ENCODE data around the gene TMEM126A.

The TMEM126A gene

GRCh38 chr11:85685125-85685819 is 37.5 kb downstream of the TMEM126A start:
- 87% methylated on average over 15 of the region's 15 CpGs for WGBS
- Histone ChIP-seq H3K79me1 (replicated peaks; ENCODE audit: low read length, poor library complexity, severe bottlenecking) (no peaks in the 10 kb centered on the region), H2BK12ac (ENCODE audit: low read length in 2 of 2) (no peak overlapping the region)

DNA sequence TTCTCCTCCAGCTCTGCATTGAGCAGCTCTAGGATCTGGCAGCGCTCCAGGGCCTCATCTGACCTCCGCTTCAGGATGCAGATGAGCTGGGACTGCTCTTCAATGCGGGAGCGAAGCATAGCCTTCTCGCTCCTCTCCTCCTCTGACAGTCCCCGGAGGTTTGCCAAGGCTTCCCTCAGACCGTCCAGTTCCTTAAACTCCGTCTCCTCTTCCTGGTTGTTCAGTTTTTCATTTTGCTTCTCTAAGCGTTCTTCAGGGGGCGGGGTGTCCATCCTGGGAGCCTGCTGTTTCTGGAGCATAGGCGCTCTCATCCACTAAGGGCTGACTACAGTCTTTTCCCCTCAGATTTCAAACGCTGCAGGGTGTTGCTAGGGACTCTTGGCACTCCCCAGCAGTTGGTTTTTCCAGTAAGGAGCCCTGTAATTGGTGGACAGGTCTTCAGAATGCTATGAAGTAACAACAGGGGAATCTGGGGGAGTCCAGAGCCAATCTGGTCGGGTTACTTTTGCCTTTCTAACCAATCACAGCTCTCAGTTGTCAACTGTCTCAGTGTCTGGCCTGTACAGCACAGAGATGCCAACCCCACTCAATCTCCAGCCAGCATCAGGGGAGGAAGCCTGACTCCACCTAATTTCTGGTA is 38.2 kb downstream of the TMEM126A start, which contains the start of gene CCDC89:
CCDC89 (minus strand) TSS at position 376 of the 640 bp plus-strand sequence; CDS start at position 311, 65 bp downstream.
- H4K8ac ChIP-seq (ENCODE audit: low read length): no peak within 1 kb of the TSS
- H3K18ac ChIP-seq (ENCODE audit: low read depth in 1 of 2, low read length in 2 of 2): no peak within 1 kb of the TSS
- WGBS: 88% methylated on average over 13 of the region's 13 CpGs

More at GRCh38 chr11:85685125-85685819, 37.5 kb downstream of the TMEM126A start:
- Histone ChIP-seq H3K4me1 (ENCODE audit: control insufficient read depth, insufficient read depth, low read depth, low read length) (no peaks in the 10 kb centered on the region), H3K27me3 (ENCODE audit: control insufficient read depth in 1 of 2, insufficient read depth in 1 of 2, low read length in 2 of 2) (no peaks in the 10 kb centered on the region), H3K9me3 (ENCODE audit: control insufficient read depth, low read length) (no peaks in the 10 kb centered on the region), H2AFZ (ENCODE audit: low read depth, low read length) (no peak overlapping the region), H3K27ac (ENCODE audit: low read length, poor library complexity, severe bottlenecking) (no peak overlapping the region), H2BK15ac (ENCODE audit: low read depth, poor library complexity, severe bottlenecking) (no peak overlapping the region), H3K4me2 (ENCODE audit: low read length, poor library complexity, severe bottlenecking) (no peak overlapping the region), H2AK5ac (ENCODE audit: low read length, severe bottlenecking) (no peak overlapping the region), H3K4me3 (ENCODE audit: insufficient read depth in 1 of 2, low read depth in 1 of 2, low read length in 2 of 2) (peak overlapping the region in 1 of 2 experiments; percentile 82), H2BK120ac (ENCODE audit: low read depth, low read length) (no peak overlapping the region), H3K4ac (ENCODE audit: low read depth in 1 of 2, low read length in 2 of 2) (no peak overlapping the region), H3K23ac (ENCODE audit: low read length in 2 of 2) (no peak overlapping the region), H2BK5ac (ENCODE audit: low read depth, low read length, poor library complexity, severe bottlenecking) (no peak overlapping the region), H4K8ac (ENCODE audit: low read length) (no peak overlapping the region), H3K18ac (ENCODE audit: low read depth in 1 of 2, low read length in 2 of 2) (no peak overlapping the region), H3K14ac (ENCODE audit: low read length in 2 of 2) (peak overlapping the region in 1 of 2 experiments; percentile 57), H4K91ac (ENCODE audit: low read length) (no peak overlapping the region), H3K36me3 (ENCODE audit: control insufficient read depth in 1 of 2, insufficient read depth in 2 of 2, low read depth in 1 of 2, low read length in 2 of 2) (peaks cover 0 to 9% of the 10 kb centered on the region in 2 experiments), H3K9ac (ENCODE audit: low read length) (peak overlapping the region; percentile 87)
- no peak for DNase-seq

GRCh38 chr11:85694385-85694980 is 46.7 kb downstream of the TMEM126A start:
- WGBS: 100% methylated on average over 1 of the region's 1 CpG
- no peak overlapping the region for H4K91ac ChIP-seq (ENCODE audit: low read length)
- no peak overlapping the region for H2AFZ ChIP-seq (ENCODE audit: low read depth, low read length)
- no peak overlapping the region for H2BK15ac ChIP-seq (ENCODE audit: low read depth, poor library complexity, severe bottlenecking)
- no peak overlapping the region for H3K4me2 ChIP-seq (ENCODE audit: low read length, poor library complexity, severe bottlenecking)
- no peaks in the 10 kb centered on the region for H3K9me3 ChIP-seq (ENCODE audit: control insufficient read depth, low read length)
- no peak overlapping the region for H2BK5ac ChIP-seq (ENCODE audit: low read depth, low read length, poor library complexity, severe bottlenecking)
- no peak overlapping the region for H3K4me3 ChIP-seq (ENCODE audit: insufficient read depth in 1 of 2, low read depth in 1 of 2, low read length in 2 of 2)
- H4K8ac ChIP-seq (ENCODE audit: low read length): no peak overlapping the region
- H3K4ac ChIP-seq (ENCODE audit: low read depth in 1 of 2, low read length in 2 of 2): no peak overlapping the region
- no peaks in the 10 kb centered on the region for H3K4me1 ChIP-seq (ENCODE audit: control insufficient read depth, insufficient read depth, low read depth, low read length)
- no peak overlapping the region for H2BK120ac ChIP-seq (ENCODE audit: low read depth, low read length)
- no peak overlapping the region for H2AK5ac ChIP-seq (ENCODE audit: low read length, severe bottlenecking)
- H3K14ac ChIP-seq (ENCODE audit: low read length in 2 of 2): no peak overlapping the region
- H3K36me3 ChIP-seq (ENCODE audit: control insufficient read depth in 1 of 2, insufficient read depth in 2 of 2, low read depth in 1 of 2, low read length in 2 of 2): peaks cover 0 to 61% of the 10 kb centered on the region in 2 experiments
- H3K18ac ChIP-seq (ENCODE audit: low read depth in 1 of 2, low read length in 2 of 2): no peak overlapping the region
- H2BK12ac ChIP-seq (ENCODE audit: low read length in 2 of 2): no peak overlapping the region
- no peaks in the 10 kb centered on the region for H3K79me1 ChIP-seq (replicated peaks; ENCODE audit: low read length, poor library complexity, severe bottlenecking)
- no peaks in the 10 kb centered on the region for H3K27me3 ChIP-seq (ENCODE audit: control insufficient read depth in 1 of 2, insufficient read depth in 1 of 2, low read length in 2 of 2)
- DNase-seq: peak; percentile 47
- H3K27ac ChIP-seq (ENCODE audit: low read length, poor library complexity, severe bottlenecking): peak overlapping the region; percentile 26
- no peak overlapping the region for H3K23ac ChIP-seq (ENCODE audit: low read length in 2 of 2)
- peak overlapping the region; percentile 42 for H3K9ac ChIP-seq (ENCODE audit: low read length)

More for the DNA sequence above, 38.2 kb downstream of the TMEM126A start, which contains the start of gene CCDC89:
- Histone ChIP-seq H2BK5ac (ENCODE audit: low read depth, low read length, poor library complexity, severe bottlenecking) (no peak within 1 kb of the TSS), H3K4me1 (ENCODE audit: control insufficient read depth, insufficient read depth, low read depth, low read length) (no peaks in the 10 kb centered on the region), H3K27me3 (ENCODE audit: control insufficient read depth in 1 of 2, insufficient read depth in 1 of 2, low read length in 2 of 2) (no peaks in the 10 kb centered on the region), H2BK12ac (ENCODE audit: low read length in 2 of 2) (no peak within 1 kb of the TSS), H3K4me2 (ENCODE audit: low read length, poor library complexity, severe bottlenecking) (no peak within 1 kb of the TSS), H3K27ac (ENCODE audit: low read length, poor library complexity, severe bottlenecking) (no peak within 1 kb of the TSS), H3K9ac (ENCODE audit: low read length) (peak within 1 kb of the TSS; percentile 87), H3K36me3 (ENCODE audit: control insufficient read depth in 1 of 2, insufficient read depth in 2 of 2, low read depth in 1 of 2, low read length in 2 of 2) (peaks cover 2 to 9% of the 10 kb centered on the region in 2 experiments), H2AFZ (ENCODE audit: low read depth, low read length) (peak within 1 kb of the TSS; percentile 29), H2BK15ac (ENCODE audit: low read depth, poor library complexity, severe bottlenecking) (no peak within 1 kb of the TSS), H3K79me1 (replicated peaks; ENCODE audit: low read length, poor library complexity, severe bottlenecking) (no peaks in the 10 kb centered on the region), H3K23ac (ENCODE audit: low read length in 2 of 2) (no peak within 1 kb of the TSS), H3K4ac (ENCODE audit: low read depth in 1 of 2, low read length in 2 of 2) (no peak within 1 kb of the TSS), H3K4me3 (ENCODE audit: insufficient read depth in 1 of 2, low read depth in 1 of 2, low read length in 2 of 2) (peak within 1 kb of the TSS in 1 of 2 experiments; percentile 82), H3K9me3 (ENCODE audit: control insufficient read depth, low read length) (no peaks in the 10 kb centered on the region), H3K14ac (ENCODE audit: low read length in 2 of 2) (peak within 1 kb of the TSS in 1 of 2 experiments; percentile 57), H2BK120ac (ENCODE audit: low read depth, low read length) (no peak within 1 kb of the TSS), H4K91ac (ENCODE audit: low read length) (no peak within 1 kb of the TSS), H2AK5ac (ENCODE audit: low read length, severe bottlenecking) (no peak within 1 kb of the TSS)
- DNase-seq: peak; percentile 62

DNA sequence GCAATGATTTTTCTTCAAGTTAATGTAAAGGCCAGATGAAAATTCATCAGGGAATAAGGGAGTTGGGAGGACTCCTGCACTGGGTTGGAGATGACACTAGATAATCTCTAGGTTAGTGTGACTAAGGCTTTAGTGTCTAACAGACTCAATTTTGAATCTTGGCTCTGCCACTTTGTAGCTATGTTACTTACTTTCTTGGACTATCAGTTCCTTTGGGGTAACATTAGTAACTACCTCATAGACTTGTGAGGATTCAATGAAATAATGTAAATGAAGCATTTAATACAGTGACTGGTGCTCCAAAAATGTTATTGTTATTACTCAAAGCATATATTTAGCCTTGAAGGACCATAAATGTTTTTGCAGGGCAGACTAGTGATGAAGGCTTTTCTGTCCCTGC is 47.8 kb downstream of the TMEM126A start:
- Histone ChIP-seq H2AFZ (ENCODE audit: low read depth, low read length) (no peak overlapping the region), H3K4ac (ENCODE audit: low read depth in 1 of 2, low read length in 2 of 2) (no peak overlapping the region), H3K4me2 (ENCODE audit: low read length, poor library complexity, severe bottlenecking) (no peak overlapping the region), H3K9ac (ENCODE audit: low read length) (no peak overlapping the region), H2BK5ac (ENCODE audit: low read depth, low read length, poor library complexity, severe bottlenecking) (no peak overlapping the region), H2BK120ac (ENCODE audit: low read depth, low read length) (no peak overlapping the region), H2AK5ac (ENCODE audit: low read length, severe bottlenecking) (no peak overlapping the region), H3K23ac (ENCODE audit: low read length in 2 of 2) (no peak overlapping the region), H2BK15ac (ENCODE audit: low read depth, poor library complexity, severe bottlenecking) (no peak overlapping the region), H3K79me1 (replicated peaks; ENCODE audit: low read length, poor library complexity, severe bottlenecking) (no peaks in the 10 kb centered on the region), H4K8ac (ENCODE audit: low read length) (no peak overlapping the region), H4K91ac (ENCODE audit: low read length) (no peak overlapping the region), H3K27ac (ENCODE audit: low read length, poor library complexity, severe bottlenecking) (no peak overlapping the region), H3K36me3 (ENCODE audit: control insufficient read depth in 1 of 2, insufficient read depth in 2 of 2, low read depth in 1 of 2, low read length in 2 of 2) (peaks cover 0 to 61% of the 10 kb centered on the region in 2 experiments), H3K27me3 (ENCODE audit: control insufficient read depth in 1 of 2, insufficient read depth in 1 of 2, low read length in 2 of 2) (no peaks in the 10 kb centered on the region), H3K14ac (ENCODE audit: low read length in 2 of 2) (no peak overlapping the region), H3K18ac (ENCODE audit: low read depth in 1 of 2, low read length in 2 of 2) (no peak overlapping the region), H3K9me3 (ENCODE audit: control insufficient read depth, low read length) (no peaks in the 10 kb centered on the region), H2BK12ac (ENCODE audit: low read length in 2 of 2) (no peak overlapping the region), H3K4me3 (ENCODE audit: insufficient read depth in 1 of 2, low read depth in 1 of 2, low read length in 2 of 2) (no peak overlapping the region), H3K4me1 (ENCODE audit: control insufficient read depth, insufficient read depth, low read depth, low read length) (no peaks in the 10 kb centered on the region)
- no peak for DNase-seq

All from mesenchymal stem cell (in vitro differentiated cells and primary cell).